ENCODE results near the gene FZD2.
A peak's percentile ranks its signal among the peaks of the same experiment; 100 is the strongest.
"Not testable (repeated sequence)": the region's sequence is repeated elsewhere in the genome, so short reads cannot be mapped to it uniquely, and the experiment has no call there.

Gene FZD2

GRCh38 chr17:44556832-44557606 is at the start of gene FZD2:
Gene FZD2, plus strand, starts transcription at chr17:44557484. Its CDS starts 205 bp downstream, at chr17:44557689.
- DNase-seq: peak; percentile 91

GRCh38 chr17:44511241-44512134 is 45.8 kb upstream of the FZD2 start:
- DNase-seq: peak; percentile 63

GRCh38 chr17:44518032-44518431 is 39.3 kb upstream of the FZD2 start:
- DNase-seq: no peak

GRCh38 chr17:44522883-44523671 is 34.2 kb upstream of the FZD2 start:
- peak; percentile 65 for DNase-seq

- DNase-seq: no peak
Observed at GRCh38 chr17:44523672-44523972, 33.7 kb upstream of the FZD2 start.

GRCh38 chr17:44527102-44527501 is 30.2 kb upstream of the FZD2 start:
- DNase-seq: no peak

- no peak for DNase-seq
Observed at GRCh38 chr17:44527954-44528353, 29.3 kb upstream of the FZD2 start.

GRCh38 chr17:44529864-44530263 is 27.4 kb upstream of the FZD2 start:
- no peak for DNase-seq

- DNase-seq: no peak
Observed at GRCh38 chr17:44530896-44531418, 26.3 kb upstream of the FZD2 start.

- peak; percentile 95 for DNase-seq
Observed at GRCh38 chr17:44533533-44534246, 23.6 kb upstream of the FZD2 start.

GRCh38 chr17:44536090-44536953 is 21.0 kb upstream of the FZD2 start:
- DNase-seq: no peak

- DNase-seq: not testable (repeated sequence)
Observed at GRCh38 chr17:44537922-44538321, 19.4 kb upstream of the FZD2 start.

GRCh38 chr17:44539673-44540072 is 17.6 kb upstream of the FZD2 start:
- no peak for DNase-seq

GRCh38 chr17:44540246-44541084 is 16.8 kb upstream of the FZD2 start:
- no peak for DNase-seq

GRCh38 chr17:44541884-44542581 is 15.3 kb upstream of the FZD2 start:
- no peak for DNase-seq

- no peak for DNase-seq
Observed at GRCh38 chr17:44543213-44543904, 13.9 kb upstream of the FZD2 start.

- no peak for DNase-seq
Observed at GRCh38 chr17:44543905-44544523, 13.3 kb upstream of the FZD2 start.
